Activated CD8-positive, alpha-beta T cell treated with anti-CD3 and anti-CD28 coated beads, Interleukin-2, amount 10 ng/mL, durations not matched to agents 7 days and 5 days (primary cell): ENCODE results near the gene UPF1. TPM values are rescaled to one million over a fixed set of nuclear protein-coding genes. Genes with fewer than 3 reads are reported as not detected.

ENCODE experiments used
- ATAC-seq: fragments of 150-1000 bp; cut with Tn5 transposase; one replicate; pipeline ENCODE4 v1.10.0; 2021; ENCODE audit warnings: moderate library complexity
- CTCF ChIA-PET: fragments of 350-600 bp; sonication (Branson Sonifier 250); formaldehyde crosslinking; loops from one replicate; lab custom pipeline; 2021; ENCODE audit warnings: antibody characterized with exemption; lab: Charles Lee
- POLR2A ChIA-PET: fragments of 350-600 bp; sonication (Branson Sonifier 250); formaldehyde crosslinking; loops from one replicate; lab custom pipeline; 2021; ENCODE audit warnings: antibody characterized with exemption; lab: Charles Lee
- DNase-seq: peaks from one replicate; pipeline ENCODE4 v3.0.0-alpha.2; 2020
- H3K27ac Mint-ChIP-seq: one replicate; pipeline ENCODE4 v1.8.0; 2021; ENCODE audit warnings: mild to moderate bottlenecking, mixed read lengths
- H3K27me3 Mint-ChIP-seq: one replicate; pipeline ENCODE4 v1.8.0; 2021; ENCODE audit warnings: low read depth, mixed read lengths
- H3K36me3 Mint-ChIP-seq: one replicate; pipeline ENCODE4 v1.8.0; 2021; ENCODE audit warnings: low read depth, mixed read lengths
- H3K4me1 Mint-ChIP-seq: one replicate; pipeline ENCODE4 v1.8.0; 2021; ENCODE audit warnings: low read depth, mixed read lengths
- H3K4me3 Mint-ChIP-seq: one replicate; pipeline ENCODE4 v1.8.0; 2021; ENCODE audit warnings: mild to moderate bottlenecking, mixed read lengths
- H3K9me3 Mint-ChIP-seq: one replicate; pipeline ENCODE4 v1.8.0; 2022; ENCODE audit warnings: mixed read lengths; ENCODE audit not compliant: insufficient read depth
- total RNA-seq, 2 experiments: library from RNA; stranded (reverse); gene quantifications; one replicate each; pipeline ENCODE4 v1.2.3, GENCODE V29; 2021

Gene UPF1
- total RNA-seq, 2 experiments from 2014 or later: 81.8 to 84.0 TPM

DNA sequence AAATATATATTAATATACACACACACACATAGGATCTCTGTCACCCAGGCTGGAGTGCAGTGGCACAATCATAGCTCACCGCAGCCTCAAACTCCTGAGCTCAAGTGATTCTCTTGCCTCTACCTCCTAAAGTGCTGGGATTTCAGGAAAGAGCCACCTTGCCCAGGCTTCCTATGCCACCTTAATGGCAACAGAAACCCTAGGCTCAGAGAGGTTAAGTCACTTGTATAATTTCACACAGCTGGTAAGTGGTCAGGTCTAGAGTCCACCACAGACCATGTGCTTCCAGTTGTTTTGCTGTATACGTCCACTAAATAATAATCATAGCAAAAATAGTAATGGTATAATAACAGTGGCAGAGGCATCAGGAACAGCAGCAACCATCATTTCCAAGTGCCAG, 1.3 kb upstream of the UPF1 start:
- POLR2A ChIA-PET: interaction anchor here (1.4 kb wide), 1 partner anchor 89 kb away, joined by 5 read pairs; the partner anchor contains the start of genes COPE and DDX49
- ATAC-seq (no peak), DNase-seq (no peak)
- Mint-ChIP-seq H3K36me3 (peaks cover 27% of the 10 kb centered on the region), H3K27ac (no peak overlapping the region), H3K9me3 (no peaks in the 10 kb centered on the region), H3K4me1 (peaks cover 28% of the 10 kb centered on the region), H3K27me3 (peaks cover 8% of the 10 kb centered on the region), H3K4me3 (peak overlapping the region; percentile 22)
- CTCF ChIA-PET: interaction anchor here (11.6 kb wide), 1 partner anchor 15 kb away, joined by 104 read pairs; no protein-coding TSS in a partner anchor

DNA sequence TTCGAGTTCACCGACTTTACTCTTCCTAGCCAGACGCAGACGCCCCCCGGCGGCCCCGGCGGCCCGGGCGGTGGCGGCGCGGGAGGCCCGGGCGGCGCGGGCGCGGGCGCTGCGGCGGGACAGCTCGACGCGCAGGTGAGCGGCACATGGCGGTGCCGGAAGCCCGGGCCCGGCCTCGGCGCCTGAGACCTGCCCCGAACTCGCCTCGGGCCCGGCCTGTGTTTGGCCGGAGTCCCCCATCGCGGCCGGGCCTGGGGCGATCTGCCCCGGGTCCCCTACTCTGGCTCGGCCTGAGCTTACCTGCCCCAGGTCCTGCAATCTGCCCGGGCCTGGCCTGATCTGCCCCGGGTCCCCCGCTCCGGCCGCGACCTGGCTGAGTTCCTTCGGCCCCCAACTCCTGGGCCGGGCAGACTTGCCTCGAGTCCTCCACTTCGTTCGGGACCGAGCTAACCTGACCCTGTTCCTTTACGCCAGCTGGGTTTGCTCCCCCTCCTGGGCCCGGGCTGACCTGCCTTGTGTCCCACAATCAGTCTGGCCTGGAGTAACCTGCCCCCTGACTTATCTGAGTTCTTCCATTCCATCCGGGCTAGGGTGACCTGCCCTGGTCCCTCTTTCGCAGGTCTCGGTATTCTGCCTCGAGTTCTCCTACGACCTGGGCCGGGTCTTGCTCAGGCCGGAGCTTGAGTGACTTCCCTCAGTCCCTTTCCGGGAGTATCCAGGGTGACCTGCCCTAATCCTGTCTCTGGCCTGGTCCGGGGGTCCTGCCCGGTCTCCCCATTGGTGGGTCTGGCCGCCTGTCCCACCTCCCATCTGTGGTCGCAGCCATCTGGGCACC, 764 bp downstream of the UPF1 start:
- Mint-ChIP-seq H3K4me1 (peaks cover 43% of the 10 kb centered on the region), H3K27ac (peak overlapping the region; percentile 89), H3K9me3 (no peaks in the 10 kb centered on the region), H3K4me3 (peak overlapping the region; percentile 96), H3K27me3 (peaks cover 6% of the 10 kb centered on the region), H3K36me3 (peaks cover 44% of the 10 kb centered on the region)
- CTCF ChIA-PET: interaction anchor here (1.2 to 11.6 kb wide), 3 partner anchors 13 to 364 kb away, joined by 3 to 104 read pairs (median 3); no protein-coding TSS in a partner anchor
- POLR2A ChIA-PET: interaction anchor here (0.6 to 4.6 kb wide), 13 partner anchors 9 to 493 kb away, joined by 3 to 26 read pairs (median 5); partner anchors contain the start of genes COPE, DDX49, REX1BD and SSBP4
- ATAC-seq: peak; percentile 57
- DNase-seq: peak; percentile 54

DNA sequence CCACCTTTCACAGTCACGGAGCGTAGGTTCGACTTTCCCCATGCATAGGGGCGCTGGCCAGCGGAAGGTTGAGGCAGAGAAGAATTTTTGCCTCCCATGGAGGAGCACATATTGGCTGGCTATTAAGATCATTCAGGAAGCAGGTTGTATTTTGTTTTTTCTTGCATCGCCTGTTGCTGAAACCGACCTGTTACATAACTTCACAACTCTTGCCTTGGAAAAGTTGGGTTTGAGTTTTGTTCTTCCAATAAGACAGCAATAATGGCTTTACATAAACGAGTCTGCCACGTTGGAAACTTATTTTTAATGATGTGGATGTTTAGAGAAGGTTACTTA, 1.4 kb downstream of the UPF1 start:
- ATAC-seq: no peak
- peaks cover 49% of the 10 kb centered on the region for H3K4me1 Mint-ChIP-seq

DNA sequence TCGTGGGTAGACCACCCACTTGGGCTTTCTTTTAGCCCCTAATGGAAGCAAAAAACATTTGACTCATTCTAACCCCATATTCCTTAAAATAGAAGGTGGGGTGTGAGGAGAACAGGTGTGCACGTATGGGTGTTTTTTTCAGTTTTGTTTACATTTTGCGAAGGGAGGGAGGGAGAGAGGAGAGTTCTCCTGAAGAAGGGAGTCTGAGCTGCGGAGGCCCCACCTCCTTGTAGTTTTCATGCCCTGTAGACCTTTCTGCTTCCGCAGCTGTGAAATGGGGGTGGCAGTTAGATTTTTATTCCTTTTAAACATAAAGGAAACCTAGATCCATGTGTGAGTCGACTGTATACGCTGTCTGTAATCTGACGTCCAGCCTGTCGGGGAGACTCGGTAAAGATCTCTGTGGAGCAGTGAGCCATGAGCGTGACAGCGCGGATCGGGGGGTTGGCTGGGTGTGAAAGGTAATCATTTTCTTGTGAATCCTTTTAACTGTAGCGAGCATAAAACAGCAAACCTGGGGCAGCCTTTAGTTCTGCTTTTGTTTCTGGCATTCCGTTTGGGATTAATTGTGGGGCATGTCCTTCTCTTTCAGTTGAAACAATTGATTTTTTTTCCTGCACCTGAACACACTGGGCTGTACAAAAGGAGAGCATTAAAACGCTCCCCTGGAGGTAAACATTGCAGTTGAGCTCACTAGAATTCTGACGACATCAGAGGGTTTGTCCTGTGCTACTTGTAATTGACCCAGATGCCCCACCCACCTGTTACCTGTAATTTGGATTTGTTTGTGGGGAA, 2.3 kb downstream of the UPF1 start:
- Mint-ChIP-seq H3K9me3 (no peaks in the 10 kb centered on the region), H3K27me3 (peaks cover under 1% of the 10 kb centered on the region), H3K27ac (peak overlapping the region; percentile 81), H3K4me3 (peak overlapping the region; percentile 96), H3K36me3 (peaks cover 56% of the 10 kb centered on the region), H3K4me1 (peaks cover 55% of the 10 kb centered on the region)
- no peak for DNase-seq
- ATAC-seq: no peak
- CTCF ChIA-PET: interaction anchor here (1.1 to 11.6 kb wide), 2 partner anchors 12 to 32 kb away, joined by 3 to 104 read pairs; no protein-coding TSS in a partner anchor
- POLR2A ChIA-PET: interaction anchor here (1.0 to 4.6 kb wide), 3 partner anchors 7 to 13 kb away, joined by 5 to 26 read pairs (median 19); no protein-coding TSS in a partner anchor

More for the DNA sequence above, 1.4 kb downstream of the UPF1 start:
- POLR2A ChIA-PET: interaction anchor here (0.6 to 4.6 kb wide), 4 partner anchors 8 to 493 kb away, joined by 3 to 26 read pairs (median 16); partner anchors contain the start of genes COPE and DDX49
- DNase-seq: no peak
- peaks cover 50% of the 10 kb centered on the region for H3K36me3 Mint-ChIP-seq
- no peaks in the 10 kb centered on the region for H3K9me3 Mint-ChIP-seq
- peak overlapping the region; percentile 89 for H3K27ac Mint-ChIP-seq
- CTCF ChIA-PET: interaction anchor here (1.2 to 11.6 kb wide), 2 partner anchors 13 to 364 kb away, joined by 3 to 104 read pairs; no protein-coding TSS in a partner anchor
- H3K4me3 Mint-ChIP-seq: peak overlapping the region; percentile 96
- H3K27me3 Mint-ChIP-seq: peaks cover 3% of the 10 kb centered on the region

DNA sequence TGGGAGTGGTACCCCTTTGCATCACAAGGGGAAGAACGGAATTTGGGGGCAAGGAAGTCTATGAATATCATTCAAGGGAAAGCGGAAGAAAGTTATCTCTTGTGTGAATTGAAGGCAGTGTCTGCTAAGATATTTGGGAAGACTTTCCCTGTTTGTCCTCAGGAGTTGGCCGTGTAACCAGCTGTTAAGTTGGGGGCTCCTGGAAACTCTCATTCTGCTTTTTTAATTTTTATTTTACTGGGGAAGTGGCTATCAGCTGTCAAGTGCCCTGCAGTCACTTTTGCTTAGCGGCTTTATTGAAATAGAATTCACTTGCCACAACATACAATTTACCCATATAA, 2.9 kb downstream of the UPF1 start:
- peak overlapping the region; percentile 96 for H3K4me3 Mint-ChIP-seq
- no peaks in the 10 kb centered on the region for H3K27me3 Mint-ChIP-seq
- ATAC-seq: no peak
- peaks cover 59% of the 10 kb centered on the region for H3K4me1 Mint-ChIP-seq
- POLR2A ChIA-PET: interaction anchor here (0.8 to 4.6 kb wide), 3 partner anchors 9 to 42 kb away, joined by 4 to 26 read pairs (median 5); no protein-coding TSS in a partner anchor
- H3K9me3 Mint-ChIP-seq: no peaks in the 10 kb centered on the region
- no peak for DNase-seq
- CTCF ChIA-PET: interaction anchor here (1.1 to 11.6 kb wide), 2 partner anchors 11 to 31 kb away, joined by 3 to 104 read pairs; no protein-coding TSS in a partner anchor
- H3K27ac Mint-ChIP-seq: no peak overlapping the region
- H3K36me3 Mint-ChIP-seq: peaks cover 60% of the 10 kb centered on the region

DNA sequence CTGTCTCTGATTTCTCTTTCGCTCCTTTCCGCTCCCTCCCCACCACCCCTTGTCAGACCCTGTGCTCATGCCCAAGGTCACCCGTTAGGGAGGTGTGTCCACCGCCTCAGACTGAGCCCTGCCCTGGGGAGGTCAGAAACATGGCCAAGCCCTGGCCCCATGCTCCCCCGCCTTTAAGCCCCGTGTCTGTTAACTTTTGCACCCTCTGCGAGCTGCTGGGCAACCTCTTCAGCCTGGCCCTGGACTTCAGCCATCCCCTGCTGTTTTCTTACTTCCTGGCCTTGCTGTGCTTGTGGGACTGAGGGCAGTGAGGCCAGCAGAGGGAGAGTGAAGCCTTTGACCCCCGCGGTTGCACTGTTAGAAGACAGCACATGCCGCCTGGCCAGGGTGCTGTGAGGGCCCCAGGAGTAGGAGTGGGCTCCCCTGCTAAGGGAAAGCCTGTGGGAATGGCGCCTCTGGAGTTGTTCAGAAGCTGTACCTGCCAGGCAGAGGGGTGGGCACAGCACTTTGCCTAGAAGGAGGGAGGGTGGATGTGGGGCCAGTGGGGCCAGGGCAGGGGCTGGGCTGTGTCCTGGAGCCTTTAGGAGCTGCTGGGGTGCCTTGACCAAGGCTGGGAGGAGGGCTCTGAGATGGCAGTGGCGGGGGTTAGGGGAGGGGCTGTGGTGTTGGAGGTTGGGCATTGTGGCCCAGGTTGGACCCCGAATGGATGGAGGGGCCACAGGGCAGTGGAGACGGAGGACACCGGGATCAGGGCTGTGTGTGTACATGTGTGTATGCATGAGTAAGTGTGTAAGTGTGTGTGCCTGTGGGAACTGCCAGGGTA, 7.9 kb downstream of the UPF1 start:
- Mint-ChIP-seq H3K36me3 (peaks cover 45% of the 10 kb centered on the region), H3K27ac (no peak overlapping the region), H3K27me3 (no peaks in the 10 kb centered on the region), H3K9me3 (no peaks in the 10 kb centered on the region), H3K4me1 (peaks cover 71% of the 10 kb centered on the region), H3K4me3 (no peak overlapping the region)
- POLR2A ChIA-PET: interaction anchor here (2.8 kb wide), 1 partner anchor 7 kb away, joined by 19 read pairs; the partner anchor contains the start of gene UPF1
- DNase-seq: no peak
- CTCF ChIA-PET: interaction anchor here (0.6 kb wide), 1 partner anchor 500 kb away, joined by 3 read pairs; no protein-coding TSS in a partner anchor
- no peak for ATAC-seq

DNA sequence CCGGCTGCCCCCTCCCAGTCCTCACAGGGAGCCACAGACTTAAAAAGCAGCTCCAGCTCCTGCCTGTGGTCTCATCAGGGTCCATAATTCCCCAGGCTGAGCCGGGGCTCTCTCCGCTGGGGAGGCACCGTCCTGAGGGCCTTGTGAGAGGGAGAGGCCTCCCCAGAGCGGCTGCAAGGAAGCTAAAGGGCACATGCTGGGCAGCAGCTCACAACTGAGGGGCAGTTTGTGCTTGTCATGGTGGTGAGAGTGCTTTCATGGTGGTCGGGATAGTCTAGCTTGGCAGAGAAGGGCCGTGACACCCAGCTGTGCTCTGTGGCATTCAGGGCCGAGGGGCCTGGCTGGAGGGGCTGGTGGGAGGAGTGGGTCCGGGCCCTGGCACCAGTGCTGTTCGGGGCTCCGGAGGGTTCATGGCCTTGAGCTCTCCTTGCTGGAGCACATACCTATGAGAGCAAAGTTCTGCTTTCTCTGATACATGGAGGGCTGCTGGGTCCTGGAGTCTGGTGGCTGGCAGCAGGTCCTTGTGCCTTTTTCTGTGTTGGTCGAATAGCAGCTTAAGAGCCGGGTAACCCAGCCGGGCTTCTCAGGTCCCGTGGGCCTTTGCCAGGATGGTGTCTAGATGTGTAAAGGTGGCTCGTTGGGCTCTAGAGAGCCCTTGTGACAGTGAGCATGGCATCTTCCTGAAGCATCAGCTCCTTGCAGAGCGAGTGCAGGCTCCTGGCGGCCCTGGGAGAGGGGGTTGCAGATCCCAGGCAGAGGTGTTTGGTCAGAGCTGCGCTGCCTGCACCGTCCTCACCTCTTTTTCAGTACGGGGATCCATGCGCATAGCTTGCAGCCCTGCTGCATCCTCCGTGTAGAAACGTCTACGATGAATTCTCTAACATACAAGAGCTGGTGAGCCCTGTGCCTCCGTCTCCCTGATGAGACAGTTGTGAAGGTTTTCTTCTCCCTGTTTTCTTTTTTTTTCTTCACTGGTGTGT, 8.8 kb downstream of the UPF1 start:
- DNase-seq (no peak), ATAC-seq (no peak)
- H3K27ac Mint-ChIP-seq: no peak overlapping the region
- H3K4me1 Mint-ChIP-seq: peaks cover 70% of the 10 kb centered on the region
- POLR2A ChIA-PET: interaction anchor here (2.8 kb wide), 1 partner anchor 8 kb away, joined by 19 read pairs; the partner anchor contains the start of gene UPF1
- H3K27me3 Mint-ChIP-seq: no peaks in the 10 kb centered on the region
- H3K4me3 Mint-ChIP-seq: no peak overlapping the region
- peaks cover 37% of the 10 kb centered on the region for H3K36me3 Mint-ChIP-seq
- CTCF ChIA-PET: interaction anchor here (0.6 kb wide), 1 partner anchor 501 kb away, joined by 3 read pairs; no protein-coding TSS in a partner anchor
- H3K9me3 Mint-ChIP-seq: no peaks in the 10 kb centered on the region

DNA sequence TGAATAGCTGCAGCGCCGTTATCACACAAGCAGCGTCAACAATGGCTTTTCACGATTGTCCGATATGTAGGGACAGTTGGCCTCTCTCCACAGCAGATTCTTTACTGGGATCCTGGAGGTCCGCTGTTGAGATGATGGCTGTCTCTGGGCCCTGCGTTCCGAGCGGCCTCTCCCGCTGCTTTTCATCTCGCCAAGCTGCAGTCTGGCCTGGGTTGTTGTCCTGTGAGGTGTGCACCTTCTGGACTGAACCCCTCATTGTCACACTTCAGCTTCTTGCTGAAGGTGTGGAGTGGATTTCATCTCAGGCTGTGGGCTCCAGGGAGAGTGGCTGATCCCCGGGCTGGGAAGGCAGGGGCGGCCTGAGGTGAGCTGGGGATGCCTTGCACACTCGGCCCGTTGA, 9.6 kb downstream of the UPF1 start:
- DNase-seq: no peak
- H3K27me3 Mint-ChIP-seq: no peaks in the 10 kb centered on the region
- H3K9me3 Mint-ChIP-seq: no peaks in the 10 kb centered on the region
- H3K4me1 Mint-ChIP-seq: peaks cover 68% of the 10 kb centered on the region
- ChIA-PET CTCF (interaction anchor here (8.7 kb wide), 1 partner anchor 8 kb away, joined by 104 read pairs; the partner anchor contains the start of gene UPF1), POLR2A (interaction anchor here (2.8 kb wide), 1 partner anchor 9 kb away, joined by 19 read pairs; the partner anchor contains the start of gene UPF1)
- H3K27ac Mint-ChIP-seq: no peak overlapping the region
- H3K4me3 Mint-ChIP-seq: no peak overlapping the region
- ATAC-seq: no peak
- peaks cover 31% of the 10 kb centered on the region for H3K36me3 Mint-ChIP-seq

DNA sequence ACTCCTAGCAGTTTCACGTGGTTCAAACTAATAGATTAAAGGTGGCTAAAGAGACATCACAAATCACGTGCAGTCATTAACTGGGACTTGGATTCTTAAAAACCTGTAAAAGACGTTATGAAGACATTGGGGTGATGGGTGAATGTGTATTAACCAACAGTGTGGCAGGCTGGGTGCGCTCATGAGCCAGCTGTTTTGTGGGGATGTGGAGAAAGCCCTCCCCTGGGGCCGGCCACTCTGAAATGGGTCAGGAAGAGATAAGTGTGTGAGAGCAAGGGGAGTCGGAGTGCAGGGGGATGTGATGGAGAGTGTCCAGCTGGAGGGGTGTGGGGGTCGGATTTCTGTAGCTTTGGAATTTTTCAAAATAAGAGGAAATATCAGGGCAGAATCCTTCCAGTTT, 10.4 kb downstream of the UPF1 start:
- CTCF ChIA-PET: interaction anchor here (1.1 to 8.7 kb wide), 2 partner anchors 9 to 248 kb away, joined by 4 to 104 read pairs; partner anchors contain the start of gene UPF1

More for the DNA sequence above, 10.4 kb downstream of the UPF1 start:
- Mint-ChIP-seq H3K9me3 (no peaks in the 10 kb centered on the region), H3K4me1 (peaks cover 72% of the 10 kb centered on the region), H3K36me3 (peaks cover 30% of the 10 kb centered on the region), H3K27me3 (no peaks in the 10 kb centered on the region), H3K27ac (peak overlapping the region; percentile 5), H3K4me3 (no peak overlapping the region)
- no peak for DNase-seq
- POLR2A ChIA-PET: interaction anchor here (2.8 kb wide), 1 partner anchor 9 kb away, joined by 19 read pairs; the partner anchor contains the start of gene UPF1
- no peak for ATAC-seq
